ENCODE data around the gene ADGRG1. TPM values are rescaled to one million over a fixed set of nuclear protein-coding genes. Genes with fewer than 3 reads are reported as not detected.

The ADGRG1 gene
- total and polyA plus RNA-seq, 7 donors: 5.0 to 36.3 (median 7.7) TPM

DNA sequence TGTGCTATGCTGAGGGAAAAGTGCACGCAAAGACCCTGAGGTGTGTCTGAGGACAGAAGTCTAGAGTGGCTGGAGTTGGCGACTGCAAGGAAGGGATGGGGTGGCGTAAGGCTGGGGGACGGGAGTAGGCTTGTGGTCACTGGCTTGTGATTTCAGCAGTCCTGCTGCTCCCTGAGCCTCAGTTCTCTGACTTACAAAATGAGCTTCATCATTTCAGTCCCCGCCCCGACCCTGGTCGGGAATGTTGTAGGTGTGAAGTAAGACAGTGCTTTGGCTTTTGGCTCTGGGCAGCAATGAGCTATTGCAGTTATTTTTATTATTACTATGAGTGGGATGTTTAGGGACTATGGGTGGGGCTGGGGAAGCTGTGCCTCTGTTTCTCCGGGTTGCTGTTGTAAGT is 8.6 kb downstream of the ADGRG1 start:
- no peak for DNase-seq
- Histone ChIP-seq H3K4me3 (no peak overlapping the region), H3K36me3 (no peaks in the 10 kb centered on the region), H3K27ac (peak overlapping the region; percentile 20 to 63 (median 35)), H3K4me1 (peaks cover 0 to 8% (median 3%) of the 10 kb centered on the region in 4 donors), H3K9me3 (no peaks in the 10 kb centered on the region), H3K27me3 (peaks cover 0 to 46% (median 3%) of the 10 kb centered on the region in 3 donors)
- TF ChIP-seq, protein P1, sequence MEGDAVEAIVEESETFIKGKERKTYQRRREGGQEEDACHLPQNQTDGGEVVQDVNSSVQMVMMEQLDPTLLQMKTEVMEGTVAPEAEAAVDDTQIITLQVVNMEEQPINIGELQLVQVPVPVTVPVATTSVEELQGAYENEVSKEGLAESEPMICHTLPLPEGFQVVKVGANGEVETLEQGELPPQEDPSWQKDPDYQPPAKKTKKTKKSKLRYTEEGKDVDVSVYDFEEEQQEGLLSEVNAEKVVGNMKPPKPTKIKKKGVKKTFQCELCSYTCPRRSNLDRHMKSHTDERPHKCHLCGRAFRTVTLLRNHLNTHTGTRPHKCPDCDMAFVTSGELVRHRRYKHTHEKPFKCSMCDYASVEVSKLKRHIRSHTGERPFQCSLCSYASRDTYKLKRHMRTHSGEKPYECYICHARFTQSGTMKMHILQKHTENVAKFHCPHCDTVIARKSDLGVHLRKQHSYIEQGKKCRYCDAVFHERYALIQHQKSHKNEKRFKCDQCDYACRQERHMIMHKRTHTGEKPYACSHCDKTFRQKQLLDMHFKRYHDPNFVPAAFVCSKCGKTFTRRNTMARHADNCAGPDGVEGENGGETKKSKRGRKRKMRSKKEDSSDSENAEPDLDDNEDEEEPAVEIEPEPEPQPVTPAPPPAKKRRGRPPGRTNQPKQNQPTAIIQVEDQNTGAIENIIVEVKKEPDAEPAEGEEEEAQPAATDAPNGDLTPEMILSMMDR (IDR thresholded peaks at IDR 0.05): no peak
- no peak for TF ChIP-seq EP300 (IDR thresholded peaks at IDR 0.05)
- TF ChIP-seq POLR2A (IDR thresholded peaks at IDR 0.05): no peak
- no peak for TF ChIP-seq POLR2AphosphoS5 (IDR thresholded peaks at IDR 0.05)
- 66 to 74% methylated on average over 8 of the region's 8 CpGs for WGBS, 2 donors
- intact Hi-C loops (cut with DNase I): no loop called here

DNA sequence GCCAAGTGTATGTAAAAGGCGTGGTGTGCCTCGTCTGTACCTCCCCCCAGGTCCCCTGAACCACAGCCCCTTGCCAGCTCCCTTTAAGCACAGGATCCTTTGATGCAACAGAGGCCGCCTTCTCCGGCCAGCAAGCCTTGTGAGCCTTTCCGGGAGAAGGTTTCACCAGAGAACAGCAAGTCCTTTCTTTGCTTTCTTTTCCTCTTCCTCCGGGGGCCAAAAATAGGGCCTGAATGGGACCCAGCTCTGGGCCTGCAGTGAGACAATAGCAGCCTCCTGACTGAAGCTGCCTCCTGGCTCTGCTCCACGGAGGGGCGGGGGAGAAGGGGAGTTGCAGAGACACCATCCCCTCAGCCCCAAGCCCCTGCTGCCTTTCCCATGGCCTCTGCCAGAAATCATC is 9.0 kb downstream of the ADGRG1 start:
- DNase-seq: peak; percentile 72
- intact Hi-C loops (cut with DNase I): no loop called here
- peaks cover 0 to 44% (median 3%) of the 10 kb centered on the region in 3 donors for H3K27me3 ChIP-seq
- TF ChIP-seq POLR2AphosphoS5 (IDR thresholded peaks at IDR 0.05): peak in 2 of 4 donors; percentile 24 to 33
- no peak for TF ChIP-seq POLR2A (IDR thresholded peaks at IDR 0.05)
- TF ChIP-seq EP300 (IDR thresholded peaks at IDR 0.05): no peak
- TF ChIP-seq, protein P1 (IDR thresholded peaks at IDR 0.05): no peak
- H3K36me3 ChIP-seq: no peaks in the 10 kb centered on the region
- no peaks in the 10 kb centered on the region for H3K9me3 ChIP-seq
- H3K4me3 ChIP-seq: no peak overlapping the region
- peak overlapping the region; percentile 20 to 63 (median 38) for H3K27ac ChIP-seq
- 53 to 65% methylated on average over 8 of the region's 8 CpGs for WGBS, 2 donors
- peaks cover 0 to 8% (median 3%) of the 10 kb centered on the region in 4 donors for H3K4me1 ChIP-seq

DNA sequence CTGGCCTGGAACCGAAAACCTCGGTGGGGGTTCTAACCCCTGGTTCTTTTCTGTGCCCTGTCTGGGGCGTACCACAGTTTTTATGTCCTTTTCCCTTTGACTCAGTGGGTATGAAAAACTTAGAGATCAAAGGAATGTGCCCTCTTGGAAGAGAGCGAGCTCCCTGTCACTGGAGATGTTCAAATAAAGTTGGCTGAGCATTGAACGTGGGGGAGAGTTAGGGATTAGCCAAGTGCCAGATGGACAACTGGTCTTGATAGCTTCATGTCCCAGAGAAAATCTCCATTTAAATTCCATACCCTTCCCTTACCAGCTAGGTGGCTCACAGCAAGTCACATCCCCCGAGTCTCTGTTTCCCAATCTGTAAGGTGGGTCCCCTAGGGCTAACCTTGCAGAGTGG is 9.5 kb downstream of the ADGRG1 start:
- Histone ChIP-seq H3K9me3 (no peaks in the 10 kb centered on the region), H3K27ac (peak overlapping the region; percentile 20 to 63 (median 38)), H3K4me1 (peaks cover 0 to 8% (median 3%) of the 10 kb centered on the region in 4 donors), H3K36me3 (no peaks in the 10 kb centered on the region), H3K27me3 (peaks cover 0 to 44% (median 3%) of the 10 kb centered on the region in 3 donors), H3K4me3 (no peak overlapping the region)
- intact Hi-C loops (cut with DNase I): no loop called here
- no peak for DNase-seq
- no peak for TF ChIP-seq POLR2A (IDR thresholded peaks at IDR 0.05)
- TF ChIP-seq POLR2AphosphoS5 (IDR thresholded peaks at IDR 0.05): no peak
- no peak for TF ChIP-seq EP300 (IDR thresholded peaks at IDR 0.05)
- TF ChIP-seq, protein P1 (IDR thresholded peaks at IDR 0.05): no peak
- 87% methylated on average over 6 of the region's 6 CpGs for WGBS, 2 donors

DNA sequence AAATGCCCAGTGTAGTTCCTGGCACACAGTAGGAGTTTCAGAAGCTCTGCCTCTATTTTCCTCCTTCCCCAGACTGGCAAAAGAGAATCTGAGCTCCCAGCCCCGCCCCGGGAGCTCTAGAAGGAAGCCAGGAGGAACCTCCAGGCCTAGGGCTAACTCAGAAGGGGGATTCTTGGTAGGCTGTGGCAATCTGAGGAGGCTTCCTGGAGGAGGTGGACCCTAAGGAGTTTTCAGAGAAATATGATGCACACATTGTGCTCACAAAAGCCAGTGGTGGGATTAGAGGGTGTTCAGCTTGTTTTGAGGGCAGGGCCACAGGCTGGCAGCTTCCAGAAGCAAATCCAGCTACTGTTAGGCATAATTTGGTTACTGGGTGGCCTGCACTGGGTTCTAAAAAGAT is 10.0 kb downstream of the ADGRG1 start:
- intact Hi-C loops (cut with DNase I): no loop called here
- H3K36me3 ChIP-seq: no peaks in the 10 kb centered on the region
- H3K9me3 ChIP-seq: no peaks in the 10 kb centered on the region
- no peak for DNase-seq
- H3K4me3 ChIP-seq: no peak overlapping the region
- H3K4me1 ChIP-seq: peaks cover 0 to 8% (median 3%) of the 10 kb centered on the region in 4 donors
- peak overlapping the region in 1 of 4 donors; percentile 63 for H3K27ac ChIP-seq
- TF ChIP-seq, protein P1 (IDR thresholded peaks at IDR 0.05): no peak
- peaks cover 0 to 44% (median 3%) of the 10 kb centered on the region in 3 donors for H3K27me3 ChIP-seq
- WGBS, 2 donors: 82 to 92% methylated on average over 2 of the region's 2 CpGs
